CD8-positive, alpha-beta memory T cell (primary cell): ENCODE measurements around the gene LHPP. TPM values are rescaled to one million over a fixed set of nuclear protein-coding genes. Genes with fewer than 3 reads are reported as not detected.
A peak's percentile ranks its signal among the peaks of the same experiment; 100 is the strongest.

ENCODE experiments used
- CTCF ChIA-PET: fragments of 350-600 bp; sonication (Branson Sonifier 250); formaldehyde crosslinking; loops from one replicate; lab custom pipeline; 2021; ENCODE audit warnings: antibody characterized with exemption; lab: Charles Lee
- POLR2A ChIA-PET: fragments of 350-600 bp; sonication (Branson Sonifier 250); formaldehyde crosslinking; loops from one replicate; lab custom pipeline; 2021; ENCODE audit warnings: antibody characterized with exemption; lab: Charles Lee
- DNase-seq, 5 donors: peaks; one replicate each; pipeline versions ENCODE4 v3.0.0 to v3.0.0-alpha.2; 2020 to 2022; ENCODE audit warnings: mixed read lengths in 1 of 5
- H3K27ac ChIP-seq: one replicate; pipeline ENCODE4 v1.7.0; 2013; ENCODE audit warnings: low read depth, mild to moderate bottlenecking, low read length, moderate library complexity
- H3K27me3 ChIP-seq: 2 replicates; pipeline ENCODE4 v1.7.0; 2013; ENCODE audit warnings: low read length, mild to moderate bottlenecking; ENCODE audit not compliant: insufficient read depth, poor library complexity, severe bottlenecking
- H3K36me3 ChIP-seq: 2 replicates; pipeline ENCODE4 v1.7.0; 2013; ENCODE audit warnings: mild to moderate bottlenecking, low read length, moderate library complexity; ENCODE audit not compliant: insufficient read depth
- H3K4me1 ChIP-seq: 2 replicates; pipeline ENCODE4 v1.7.0; 2013; ENCODE audit warnings: mild to moderate bottlenecking, low read length, moderate library complexity; ENCODE audit not compliant: insufficient read depth
- H3K4me3 ChIP-seq: 2 replicates; pipeline ENCODE4 v1.7.0; 2013; ENCODE audit warnings: mild to moderate bottlenecking, low read length
- H3K9me3 ChIP-seq: 2 replicates; pipeline ENCODE4 v1.7.0; 2013; ENCODE audit warnings: mild to moderate bottlenecking, low read length
- H3K27ac Mint-ChIP-seq, 8 donors: one replicate each; pipeline ENCODE4 v1.8.0; 2020 to 2021; ENCODE audit warnings: mixed read lengths in 8 of 8, mild to moderate bottlenecking in 6 of 8, inconsistent platforms in 3 of 8, moderate library complexity in 3 of 8
- H3K27me3 Mint-ChIP-seq, 2 donors: one replicate each; pipeline ENCODE4 v1.8.0; 2020 to 2021; ENCODE audit warnings: mixed read lengths in 2 of 2, mild to moderate bottlenecking in 1 of 2, moderate library complexity in 1 of 2
- H3K36me3 Mint-ChIP-seq, 3 donors: one replicate each; pipeline ENCODE4 v1.8.0; 2020 to 2021; ENCODE audit warnings: mixed read lengths in 3 of 3, inconsistent platforms in 1 of 3, mild to moderate bottlenecking in 1 of 3
- H3K4me1 Mint-ChIP-seq, 3 donors: one replicate each; pipeline ENCODE4 v1.8.0; 2020 to 2021; ENCODE audit warnings: mixed read lengths in 3 of 3, inconsistent platforms in 1 of 3, mild to moderate bottlenecking in 1 of 3
- H3K4me3 Mint-ChIP-seq, 7 donors: one replicate each; pipeline ENCODE4 v1.8.0; 2020 to 2021; ENCODE audit warnings: mixed read lengths in 7 of 7, mild to moderate bottlenecking in 6 of 7, moderate library complexity in 4 of 7, inconsistent platforms in 2 of 7
- H3K9me3 Mint-ChIP-seq, 5 donors: one replicate each; pipeline ENCODE4 v1.8.0; 2020 to 2022; ENCODE audit warnings: mixed read lengths in 5 of 5, mild to moderate bottlenecking in 3 of 5, moderate library complexity in 2 of 5, inconsistent platforms in 1 of 5
- polyA plus RNA-seq: library from polyadenylated mRNA; unstranded; fragments of 300-500 nt; fragmentation: Illumina TruSeq; gene quantifications from one replicate; pipeline ENCODE4 v1.2.3, GENCODE V29; 2021
- total RNA-seq, 2 experiments: library from RNA; stranded (reverse); gene quantifications; one replicate each; pipeline ENCODE4 v1.2.3, GENCODE V29; 2021

The LHPP gene
- total and polyA plus RNA-seq, 3 experiments from 2014 or later: 5.2 to 19.1 (median 6.3) TPM

- H3K9me3 ChIP-seq: no peaks in the 10 kb centered on the region
- peak in 1 of 5 donors; percentile 27 for DNase-seq
- ChIA-PET CTCF (no interaction called here), POLR2A (no interaction called here)
- no peak overlapping the region for H3K27ac ChIP-seq
- no peaks in the 10 kb centered on the region for H3K36me3 ChIP-seq
- no peak overlapping the region for H3K27ac Mint-ChIP-seq
- H3K9me3 Mint-ChIP-seq: no peaks in the 10 kb centered on the region
- H3K36me3 Mint-ChIP-seq: peaks cover 4 to 13% (median 4%) of the 10 kb centered on the region in 3 donors
- H3K4me3 Mint-ChIP-seq: no peak overlapping the region
- no peaks in the 10 kb centered on the region for H3K27me3 Mint-ChIP-seq
- H3K4me1 ChIP-seq: no peaks in the 10 kb centered on the region
- H3K27me3 ChIP-seq: no peaks in the 10 kb centered on the region
- H3K4me3 ChIP-seq: no peak overlapping the region
- H3K4me1 Mint-ChIP-seq: peaks cover under 1 to 9% (median 2%) of the 10 kb centered on the region in 3 donors
Observed at GRCh38 chr10:124516181-124516580, 54.6 kb downstream of the LHPP start.

GRCh38 chr10:124516746-124517397 lies 55.2 kb downstream of the LHPP start:
- H3K4me3 Mint-ChIP-seq: no peak overlapping the region
- DNase-seq: no peak
- ChIA-PET CTCF (no interaction called here), POLR2A (no interaction called here)
- no peak overlapping the region for H3K27ac Mint-ChIP-seq
- no peaks in the 10 kb centered on the region for H3K4me1 ChIP-seq
- no peak overlapping the region for H3K4me3 ChIP-seq
- peaks cover 0 to 2% (median 0%) of the 10 kb centered on the region in 3 donors for H3K4me1 Mint-ChIP-seq
- peaks cover 4 to 13% (median 4%) of the 10 kb centered on the region in 3 donors for H3K36me3 Mint-ChIP-seq
- no peaks in the 10 kb centered on the region for H3K27me3 ChIP-seq
- H3K9me3 ChIP-seq: no peaks in the 10 kb centered on the region
- H3K36me3 ChIP-seq: no peaks in the 10 kb centered on the region
- H3K27ac ChIP-seq: no peak overlapping the region
- no peaks in the 10 kb centered on the region for H3K9me3 Mint-ChIP-seq
- H3K27me3 Mint-ChIP-seq: no peaks in the 10 kb centered on the region

DNA sequence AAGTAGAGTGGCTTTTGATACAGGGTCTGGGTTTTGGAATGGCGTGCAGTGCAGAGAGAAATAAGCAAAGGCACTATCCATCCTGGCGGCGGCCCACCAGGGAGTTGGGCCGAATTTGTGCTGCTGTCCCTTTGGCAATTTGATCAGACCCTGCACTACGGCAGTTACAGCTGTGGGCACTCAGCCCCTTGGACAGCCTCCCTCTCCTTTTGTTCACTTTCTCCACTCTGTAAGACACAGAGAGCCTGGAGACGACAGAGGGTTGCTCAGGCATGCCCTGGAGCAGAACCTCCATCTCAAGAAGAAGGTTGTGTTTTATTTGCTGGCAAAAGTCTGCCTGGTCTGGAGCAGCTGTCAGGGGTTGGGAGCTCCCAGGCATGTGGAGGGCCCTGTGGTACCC lies 55.8 kb downstream of the LHPP start:
- no peak overlapping the region for H3K27ac ChIP-seq
- Mint-ChIP-seq H3K36me3 (peaks cover 4 to 13% (median 4%) of the 10 kb centered on the region in 3 donors), H3K4me3 (no peak overlapping the region), H3K27me3 (no peaks in the 10 kb centered on the region), H3K9me3 (no peaks in the 10 kb centered on the region), H3K27ac (no peak overlapping the region), H3K4me1 (no peaks in the 10 kb centered on the region)
- CTCF ChIA-PET: no interaction called here
- no peak for DNase-seq
- H3K27me3 ChIP-seq: no peaks in the 10 kb centered on the region
- no peak overlapping the region for H3K4me3 ChIP-seq
- no peaks in the 10 kb centered on the region for H3K36me3 ChIP-seq
- POLR2A ChIA-PET: no interaction called here
- no peaks in the 10 kb centered on the region for H3K9me3 ChIP-seq
- H3K4me1 ChIP-seq: no peaks in the 10 kb centered on the region

- Mint-ChIP-seq H3K4me1 (no peaks in the 10 kb centered on the region), H3K36me3 (peaks cover 4 to 13% (median 4%) of the 10 kb centered on the region in 3 donors), H3K27me3 (no peaks in the 10 kb centered on the region), H3K27ac (no peak overlapping the region), H3K4me3 (no peak overlapping the region), H3K9me3 (no peaks in the 10 kb centered on the region)
- DNase-seq: peak in 1 of 5 donors; percentile 15
- H3K27me3 ChIP-seq: no peaks in the 10 kb centered on the region
- H3K36me3 ChIP-seq: no peaks in the 10 kb centered on the region
- H3K27ac ChIP-seq: no peak overlapping the region
- H3K4me3 ChIP-seq: no peak overlapping the region
- no peaks in the 10 kb centered on the region for H3K9me3 ChIP-seq
- ChIA-PET POLR2A (no interaction called here), CTCF (no interaction called here)
- H3K4me1 ChIP-seq: no peaks in the 10 kb centered on the region
Observed at GRCh38 chr10:124517931-124518330, 56.3 kb downstream of the LHPP start.

GRCh38 chr10:124518366-124518765 lies 56.7 kb downstream of the LHPP start:
- peak in 1 of 5 donors; percentile 23 for DNase-seq
- CTCF ChIA-PET: no interaction called here
- peaks cover 4 to 13% (median 4%) of the 10 kb centered on the region in 3 donors for H3K36me3 Mint-ChIP-seq
- H3K4me1 ChIP-seq: no peaks in the 10 kb centered on the region
- H3K27me3 ChIP-seq: no peaks in the 10 kb centered on the region
- no peak overlapping the region for H3K27ac Mint-ChIP-seq
- no peak overlapping the region for H3K4me3 Mint-ChIP-seq
- H3K9me3 ChIP-seq: no peaks in the 10 kb centered on the region
- no peaks in the 10 kb centered on the region for H3K36me3 ChIP-seq
- no peaks in the 10 kb centered on the region for H3K4me1 Mint-ChIP-seq
- H3K27ac ChIP-seq: no peak overlapping the region
- H3K4me3 ChIP-seq: no peak overlapping the region
- POLR2A ChIA-PET: no interaction called here
- H3K27me3 Mint-ChIP-seq: no peaks in the 10 kb centered on the region
- no peaks in the 10 kb centered on the region for H3K9me3 Mint-ChIP-seq

GRCh38 chr10:124520558-124521428 lies 59.2 kb downstream of the LHPP start:
- Mint-ChIP-seq H3K9me3 (no peaks in the 10 kb centered on the region), H3K36me3 (peaks cover 4 to 13% (median 5%) of the 10 kb centered on the region in 3 donors), H3K4me1 (no peaks in the 10 kb centered on the region), H3K27ac (no peak overlapping the region), H3K4me3 (no peak overlapping the region), H3K27me3 (no peaks in the 10 kb centered on the region)
- no peak overlapping the region for H3K27ac ChIP-seq
- no peaks in the 10 kb centered on the region for H3K4me1 ChIP-seq
- no peaks in the 10 kb centered on the region for H3K9me3 ChIP-seq
- CTCF ChIA-PET: interaction anchor here (0.7 kb wide), 1 partner anchor 9 kb away, joined by 3 read pairs; no protein-coding TSS in a partner anchor
- POLR2A ChIA-PET: no interaction called here
- H3K27me3 ChIP-seq: no peaks in the 10 kb centered on the region
- no peaks in the 10 kb centered on the region for H3K36me3 ChIP-seq
- DNase-seq: no peak
- H3K4me3 ChIP-seq: no peak overlapping the region

- no peak overlapping the region for H3K27ac ChIP-seq
- Mint-ChIP-seq H3K4me3 (no peak overlapping the region), H3K4me1 (no peaks in the 10 kb centered on the region), H3K9me3 (no peaks in the 10 kb centered on the region), H3K36me3 (peaks cover 4 to 13% (median 5%) of the 10 kb centered on the region in 3 donors), H3K27me3 (no peaks in the 10 kb centered on the region), H3K27ac (no peak overlapping the region)
- CTCF ChIA-PET: no interaction called here
- H3K27me3 ChIP-seq: no peaks in the 10 kb centered on the region
- H3K9me3 ChIP-seq: no peaks in the 10 kb centered on the region
- H3K4me3 ChIP-seq: no peak overlapping the region
- H3K36me3 ChIP-seq: no peaks in the 10 kb centered on the region
- peak in 1 of 5 donors; percentile 29 for DNase-seq
- POLR2A ChIA-PET: no interaction called here
- no peaks in the 10 kb centered on the region for H3K4me1 ChIP-seq
Observed at GRCh38 chr10:124521429-124521871, 59.8 kb downstream of the LHPP start.
